ENCODE measurements around the gene OTULIN.

The OTULIN gene

GRCh38 chr5:14664270-14665100 lies at the start of gene OTULIN:
TSS of gene OTULIN (plus strand) at chr5:14664718. CDS start at chr5:14664826, 108 bp downstream.
- peak; percentile 91 for DNase-seq (ENCODE audit: low spot score)

DNA sequence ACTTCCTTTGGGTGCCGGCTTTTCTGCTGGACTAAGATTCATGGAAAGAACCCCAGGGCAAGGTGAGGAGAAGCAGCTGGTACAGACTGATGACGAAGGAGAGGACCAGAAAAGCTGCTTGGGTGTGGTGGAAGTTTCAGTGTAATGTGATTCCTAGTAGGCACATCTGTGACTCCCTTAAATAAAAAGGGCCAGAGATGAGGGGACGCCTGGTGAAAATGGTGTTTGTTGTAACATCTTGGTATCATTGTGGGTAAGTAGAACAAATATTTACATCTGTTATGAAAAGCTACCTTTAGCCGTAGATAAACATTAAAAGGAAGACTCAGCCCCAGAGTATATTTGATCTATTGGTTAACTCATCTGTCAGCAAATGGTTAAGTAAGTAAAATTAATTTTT lies 49.2 kb upstream of the OTULIN start:
- DNase-seq (ENCODE audit: low spot score): no peak

DNA sequence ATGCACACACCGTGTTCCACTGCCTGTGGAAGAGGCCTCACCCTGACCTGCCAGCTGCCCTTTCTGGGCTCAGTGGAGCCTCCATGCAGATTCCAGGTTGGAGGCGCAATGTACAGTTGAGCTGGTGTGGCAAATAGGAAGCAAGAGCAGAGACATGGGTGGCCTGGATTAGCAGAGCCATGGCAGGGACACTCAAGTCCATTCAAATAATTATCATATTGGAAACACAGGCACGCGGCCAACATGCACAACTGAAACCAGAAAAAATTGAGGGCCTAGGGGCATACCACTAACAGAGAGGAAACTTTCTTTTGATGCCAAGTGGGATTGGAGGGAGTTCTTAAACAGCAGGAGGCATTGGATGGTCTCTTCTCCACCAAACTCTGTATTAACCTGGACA lies 47.1 kb upstream of the OTULIN start:
- DNase-seq (ENCODE audit: low spot score): no peak

DNA sequence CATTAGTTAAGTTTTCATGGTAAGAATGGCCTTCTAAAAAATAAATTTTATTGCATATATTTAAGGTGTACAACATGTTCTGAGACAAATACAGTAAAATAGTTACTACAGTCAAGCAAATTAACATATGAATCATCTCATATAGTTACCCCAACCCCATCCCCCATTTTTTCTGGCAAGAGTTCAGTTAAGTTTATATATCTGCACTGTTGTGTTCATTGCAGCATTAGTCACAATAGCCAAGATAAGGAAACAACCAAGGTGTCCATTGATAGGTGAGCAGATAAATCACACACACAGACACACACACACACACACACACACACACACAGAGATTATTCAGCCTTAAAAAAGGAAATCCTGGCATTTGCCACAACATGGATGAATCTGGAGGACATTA lies 37.2 kb upstream of the OTULIN start:
- DNase-seq (ENCODE audit: low spot score): no peak

GRCh38 chr5:14628346-14628745 lies 36.2 kb upstream of the OTULIN start:
- peak; percentile 56 for DNase-seq (ENCODE audit: low spot score)

DNA sequence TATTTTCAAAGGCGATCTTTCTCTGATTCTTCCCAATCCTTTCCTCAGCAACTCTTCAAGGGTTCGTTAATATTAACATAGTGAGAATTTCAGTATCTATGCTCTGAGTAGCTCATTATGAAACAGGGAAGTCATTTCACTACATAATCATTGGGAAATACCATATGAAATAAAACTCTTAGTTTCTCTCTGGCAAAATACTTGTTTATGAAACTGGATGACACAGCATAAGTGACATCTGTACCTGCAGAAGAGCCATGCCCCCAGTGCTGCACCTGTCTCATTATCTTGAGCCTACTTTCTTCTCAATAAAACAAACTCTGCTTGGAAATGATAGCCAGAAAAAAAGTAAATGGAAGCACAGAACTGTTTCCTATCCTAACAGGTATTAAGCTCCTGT lies 33.8 kb upstream of the OTULIN start:
- no peak for DNase-seq (ENCODE audit: low spot score)

GRCh38 chr5:14635656-14636055 lies 28.9 kb upstream of the OTULIN start:
- DNase-seq (ENCODE audit: low spot score): no peak

GRCh38 chr5:14640765-14641164 lies 23.8 kb upstream of the OTULIN start:
- no peak for DNase-seq (ENCODE audit: low spot score)

- no peak for DNase-seq (ENCODE audit: low spot score)
These were observed 19.8 kb upstream of the OTULIN start for GRCh38 chr5:14644623-14645237.

DNA sequence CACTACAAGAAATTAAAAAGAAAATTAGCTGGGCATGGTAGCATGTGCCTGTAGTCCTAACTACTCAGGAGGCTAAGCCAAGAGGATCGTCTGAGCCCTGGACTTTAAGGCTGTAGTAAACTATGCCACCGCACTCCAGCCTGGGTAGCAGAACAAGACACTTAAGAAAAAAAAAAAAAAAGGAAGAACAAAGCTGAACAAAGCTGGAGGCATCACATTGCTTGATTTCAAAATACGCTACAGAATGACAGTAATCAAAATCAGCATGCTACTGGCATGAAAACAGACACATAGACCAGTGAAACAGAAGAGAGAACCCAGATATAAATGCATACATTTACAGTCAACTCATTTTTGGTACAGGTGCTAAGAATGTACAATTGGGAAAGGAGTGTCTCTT lies 14.5 kb upstream of the OTULIN start:
- no peak for DNase-seq (ENCODE audit: low spot score)

DNA sequence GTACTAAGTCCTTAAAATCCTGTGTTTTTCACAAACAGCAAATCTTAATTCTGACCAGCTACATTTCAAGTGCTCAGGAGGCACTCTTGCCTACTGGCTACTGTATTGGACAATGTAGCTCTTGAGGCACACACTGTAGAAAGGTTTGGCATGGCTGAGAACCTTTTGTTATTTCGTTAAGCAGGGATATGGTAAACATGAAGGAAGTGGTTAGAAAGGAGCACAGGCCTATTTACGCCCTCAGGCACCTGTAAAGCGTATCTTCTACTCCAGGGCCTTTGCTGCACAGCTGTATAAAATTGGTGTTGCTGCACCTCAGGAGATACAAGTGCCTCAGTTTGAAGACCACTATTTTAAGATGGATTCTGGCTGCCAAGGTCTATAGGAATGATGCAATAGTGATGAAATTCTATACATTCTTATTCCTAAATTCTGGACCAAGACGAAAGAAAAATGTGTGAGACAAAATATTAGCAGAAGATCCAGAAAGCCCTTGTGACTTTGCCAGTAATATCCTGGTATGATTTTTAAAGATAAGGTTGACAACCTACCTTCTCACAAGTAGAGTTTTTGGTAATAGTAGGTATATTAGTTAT lies 9.3 kb upstream of the OTULIN start:
- DNase-seq (ENCODE audit: low spot score): no peak

DNA sequence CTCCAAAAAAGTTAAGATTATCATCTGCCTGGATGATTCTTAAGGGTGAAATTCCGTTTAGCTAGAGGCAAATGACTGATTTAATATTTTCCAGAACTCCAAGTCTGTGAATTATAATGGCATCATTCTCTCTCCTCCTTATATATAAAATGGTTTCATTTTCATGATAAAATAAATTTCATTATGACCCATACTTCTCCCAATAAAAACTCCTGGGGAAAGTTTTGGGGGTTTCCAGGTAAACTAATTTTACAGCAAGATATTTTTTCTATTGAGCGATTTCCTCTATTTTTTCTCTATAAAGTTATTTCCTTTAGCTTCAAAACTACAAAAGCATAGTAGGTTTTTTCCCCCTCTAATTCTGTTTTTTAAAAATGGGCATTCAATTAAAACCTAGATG lies 7.6 kb upstream of the OTULIN start:
- no peak for DNase-seq (ENCODE audit: low spot score)

GRCh38 chr5:14659821-14660607 lies 4.5 kb upstream of the OTULIN start:
- no peak for DNase-seq (ENCODE audit: low spot score)

DNA sequence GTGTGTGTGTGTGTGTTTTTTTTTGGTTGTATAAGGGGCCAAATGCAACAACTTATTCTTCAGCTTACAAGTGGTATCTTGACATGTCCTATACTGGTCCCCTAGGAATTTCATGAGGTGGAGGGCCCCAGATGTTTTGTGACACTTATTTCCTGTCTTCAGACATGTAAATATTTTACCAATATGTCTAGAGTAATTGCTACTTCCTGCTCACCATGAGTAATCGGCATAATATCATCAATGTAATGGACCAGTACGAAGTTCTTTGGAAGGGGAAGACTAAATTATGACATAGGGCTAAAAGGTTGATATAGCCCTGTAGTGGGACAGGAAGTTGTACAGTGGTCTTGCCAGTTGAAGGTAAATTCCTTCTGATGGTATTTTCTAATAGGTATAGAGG lies 3.7 kb upstream of the OTULIN start:
- no peak for DNase-seq (ENCODE audit: low spot score)

GRCh38 chr5:14662721-14663260 lies 1.7 kb upstream of the OTULIN start:
- no peak for DNase-seq (ENCODE audit: low spot score)

GRCh38 chr5:14663734-14664269 lies 716 bp upstream of the OTULIN start:
- no peak for DNase-seq (ENCODE audit: low spot score)

DNA sequence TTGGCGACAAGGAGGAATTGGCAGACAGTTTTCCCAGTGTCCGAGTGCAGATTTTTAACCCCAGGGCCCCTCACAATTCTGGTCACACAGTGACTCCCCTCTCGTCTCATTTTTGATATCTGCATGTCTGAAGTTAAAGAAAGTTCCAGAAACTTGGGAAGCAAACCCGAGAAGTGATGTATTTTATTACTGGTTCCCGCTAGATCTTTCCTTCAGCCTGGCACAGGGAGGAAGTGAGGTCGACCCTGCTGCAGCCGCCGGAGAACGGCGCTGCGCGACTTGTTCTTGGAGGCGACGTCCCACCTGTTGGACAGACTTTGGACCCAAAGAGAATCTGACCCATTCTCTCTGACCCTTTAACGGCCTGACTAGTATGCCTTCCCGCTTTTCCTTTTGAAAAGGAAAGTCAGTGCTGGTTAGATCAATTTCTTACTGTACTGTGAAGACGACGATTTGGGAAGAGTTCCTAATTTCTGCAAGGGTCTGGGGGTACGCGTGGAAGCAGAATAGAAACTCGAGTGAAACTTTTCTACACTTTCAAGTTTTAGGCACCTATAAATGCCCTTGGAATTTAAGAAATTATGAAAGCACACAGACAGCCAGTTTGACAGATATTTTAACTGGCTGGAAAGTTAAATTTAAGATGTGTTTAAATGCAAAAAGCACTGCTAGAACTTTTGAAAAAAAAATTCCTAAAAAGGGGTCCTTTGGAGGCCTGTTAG lies 744 bp downstream of the OTULIN start:
- DNase-seq (ENCODE audit: low spot score): peak; percentile 62

DNA sequence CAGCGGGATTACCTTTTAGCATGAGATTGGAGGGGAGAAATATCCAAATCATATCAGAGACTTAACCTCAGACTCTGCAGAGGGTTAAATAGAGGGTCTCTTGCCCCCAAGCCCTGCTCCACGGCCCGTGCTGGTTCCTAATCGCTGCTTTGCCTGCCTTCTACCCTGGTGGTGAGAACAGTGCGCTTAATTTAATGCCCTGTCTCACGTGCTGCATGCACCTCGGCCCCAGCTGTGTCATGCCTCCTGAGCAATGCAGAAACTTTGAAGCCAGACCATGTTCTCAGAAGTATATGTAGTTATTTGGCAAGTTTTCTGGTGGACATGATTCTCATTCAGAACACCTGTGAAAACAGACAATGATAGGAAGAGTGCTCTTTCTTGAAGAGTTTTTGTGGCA lies 1.4 kb downstream of the OTULIN start:
- no peak for DNase-seq (ENCODE audit: low spot score)

DNA sequence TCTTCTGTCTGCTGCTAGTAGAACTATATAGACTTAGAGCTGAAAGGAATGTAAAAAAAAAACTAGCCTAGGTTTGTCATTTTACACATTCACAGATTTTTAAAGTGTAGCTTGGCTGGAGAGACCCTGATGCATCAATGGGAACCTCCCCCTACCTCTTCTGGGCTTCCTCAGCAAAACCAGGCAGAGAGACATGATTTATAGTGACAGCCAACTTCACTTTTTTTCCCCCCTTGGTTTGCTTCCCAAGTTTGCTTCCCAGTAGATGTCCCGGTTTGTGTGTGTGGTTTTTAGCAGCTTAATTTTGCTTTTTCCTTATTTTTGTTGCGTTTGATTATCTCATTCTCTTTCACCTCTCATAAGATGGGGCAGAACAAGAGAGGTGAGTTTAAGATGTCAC lies 1.8 kb downstream of the OTULIN start:
- DNase-seq (ENCODE audit: low spot score): no peak

DNA sequence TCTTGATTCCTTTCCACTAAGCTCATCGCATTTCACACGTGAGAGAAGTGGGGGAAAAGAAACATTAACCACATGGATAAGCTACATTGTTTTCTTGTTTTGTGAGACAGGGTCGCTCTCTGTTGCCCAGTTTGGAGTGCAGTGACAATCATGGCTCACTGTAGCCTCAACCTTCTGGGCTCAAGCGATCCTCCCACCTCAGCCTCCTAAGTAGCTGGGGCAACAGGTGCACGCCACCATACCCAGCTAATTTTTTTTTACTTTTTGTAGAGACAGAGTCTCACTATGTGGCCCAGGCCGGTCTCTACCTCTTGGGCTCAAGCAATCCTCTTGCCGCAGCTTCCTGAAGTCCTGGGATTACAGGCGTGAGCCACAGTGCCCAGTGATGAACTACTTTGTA lies 2.8 kb downstream of the OTULIN start:
- DNase-seq (ENCODE audit: low spot score): no peak

- DNase-seq (ENCODE audit: low spot score): no peak
These were observed 3.3 kb downstream of the OTULIN start for GRCh38 chr5:14667770-14668169.

Data from ecto neural progenitor cell (in vitro differentiated cells).